Upper lobe of right lung (tissue), 1 donor: ENCODE results near the gene NUMBL. TPM values are rescaled to one million over a fixed set of nuclear protein-coding genes. Genes with fewer than 3 reads are reported as not detected.
"Not testable (repeated sequence)": the region's sequence is repeated elsewhere in the genome, so short reads cannot be mapped to it uniquely, and the experiment has no call there.

Source experiments
- ATAC-seq: fragments of 200-7000 bp; cut with Tn5 transposase; one replicate; pipeline ENCODE4 v1.9.1; 2020; ENCODE audit warnings: mild to moderate bottlenecking, moderate library complexity
- DNase-seq: peaks from one replicate; pipeline ENCODE4 v3.0.0-alpha.2; 2020
- H3K27ac ChIP-seq: fragments of 200-600 bp; one replicate; pipeline ENCODE4 v1.8.0; 2022
- H3K27me3 ChIP-seq: fragments of 200-600 bp; one replicate; pipeline ENCODE4 v1.8.0; 2022; ENCODE audit warnings: mild to moderate bottlenecking
- H3K36me3 ChIP-seq: fragments of 200-600 bp; one replicate; pipeline ENCODE4 v1.8.0; 2022
- H3K4me1 ChIP-seq: fragments of 200-600 bp; one replicate; pipeline ENCODE4 v1.8.0; 2022
- H3K4me3 ChIP-seq: fragments of 200-600 bp; one replicate; pipeline ENCODE4 v1.8.0; 2022; ENCODE audit warnings: mild to moderate bottlenecking
- H3K9me3 ChIP-seq: fragments of 200-600 bp; one replicate; pipeline ENCODE4 v1.8.0; 2022
- CTCF ChIP-seq: fragments of 200-600 bp; IDR thresholded peaks from one replicate; pipeline ENCODE4 v1.8.0; 2022; ENCODE audit warnings: antibody characterized with exemption
- intact Hi-C: fragments of 100-400 bp; cut with DNase I; formaldehyde crosslinking; loops from one replicate; pipeline ENCODE4 v1.11.0; 2022
- total RNA-seq: library from RNA; stranded (reverse); fragmentation: NEBNext Ultra II Directional; extraction: Animal tissue kit (Norgen Biotek cat#: 25700); gene quantifications from one replicate; pipeline ENCODE4 v1.2.1, GENCODE V29; 2021
- donor health status: DM: no; HTN: yes; CAD: no; lungs with severe emphysema.

Gene NUMBL
- total RNA-seq, 1 donor from 2014 or later, result 19.5 TPM

GRCh38 chr19:40733149-40733548, 42.7 kb upstream of the NUMBL start:
- ATAC-seq, result no peak
- DNase-seq, result no peak
- H3K4me1 ChIP-seq, result no peaks in the 10 kb centered on the region
- no peak overlapping the region for H3K4me3 ChIP-seq
- no peak overlapping the region for H3K27ac ChIP-seq
- intact Hi-C loops, result no loop called here
- no peaks in the 10 kb centered on the region for H3K27me3 ChIP-seq
- H3K9me3 ChIP-seq, result no peaks in the 10 kb centered on the region
- peaks cover 98% of the 10 kb centered on the region for H3K36me3 ChIP-seq
- TF ChIP-seq CTCF, result no peak

- H3K9me3 ChIP-seq, H3K4me1 ChIP-seq, intact Hi-C loops, DNase-seq, H3K27me3 ChIP-seq, H3K4me3 ChIP-seq, ATAC-seq, H3K27ac ChIP-seq: not testable (repeated sequence)
- H3K36me3 ChIP-seq, result peaks cover 100% of the 10 kb centered on the region
Observed at GRCh38 chr19:40732304-40732703, 41.9 kb upstream of the NUMBL start.

- H3K27me3 ChIP-seq, H3K27ac ChIP-seq, DNase-seq, ATAC-seq, H3K4me1 ChIP-seq, H3K9me3 ChIP-seq, H3K4me3 ChIP-seq, intact Hi-C loops: not testable (repeated sequence)
- H3K36me3 ChIP-seq, result peaks cover 99% of the 10 kb centered on the region
Observed at GRCh38 chr19:40730065-40730464, 39.6 kb upstream of the NUMBL start.

GRCh38 chr19:40726279-40726678, 35.8 kb upstream of the NUMBL start:
- no peak overlapping the region for H3K4me3 ChIP-seq
- peaks cover 93% of the 10 kb centered on the region for H3K36me3 ChIP-seq
- ATAC-seq (no peak), DNase-seq (no peak)
- no peak for TF ChIP-seq CTCF
- no peak overlapping the region for H3K27ac ChIP-seq
- peaks cover 30% of the 10 kb centered on the region for H3K4me1 ChIP-seq
- H3K9me3 ChIP-seq, result no peaks in the 10 kb centered on the region
- intact Hi-C loops, result no loop called here
- H3K27me3 ChIP-seq, result no peaks in the 10 kb centered on the region

GRCh38 chr19:40724855-40725254, 34.4 kb upstream of the NUMBL start:
- Histone ChIP-seq H3K27ac (no peak overlapping the region), H3K4me1 (peaks cover 40% of the 10 kb centered on the region), H3K9me3 (no peaks in the 10 kb centered on the region), H3K36me3 (peaks cover 79% of the 10 kb centered on the region), H3K4me3 (no peak overlapping the region), H3K27me3 (no peaks in the 10 kb centered on the region)
- DNase-seq (no peak), ATAC-seq (no peak)
- TF ChIP-seq CTCF, result no peak
- intact Hi-C loops, result no loop called here

GRCh38 chr19:40724315-40724714, 33.9 kb upstream of the NUMBL start:
- H3K9me3 ChIP-seq, result no peaks in the 10 kb centered on the region
- H3K4me1 ChIP-seq, result peaks cover 45% of the 10 kb centered on the region
- no peak for TF ChIP-seq CTCF
- no peak overlapping the region for H3K4me3 ChIP-seq
- intact Hi-C loops, result no loop called here
- H3K27ac ChIP-seq, result no peak overlapping the region
- no peaks in the 10 kb centered on the region for H3K27me3 ChIP-seq
- ATAC-seq (no peak), DNase-seq (no peak)
- H3K36me3 ChIP-seq, result peaks cover 74% of the 10 kb centered on the region

GRCh38 chr19:40723661-40724254, 33.3 kb upstream of the NUMBL start:
- peaks cover 45% of the 10 kb centered on the region for H3K4me1 ChIP-seq
- H3K27me3 ChIP-seq, result no peaks in the 10 kb centered on the region

More at GRCh38 chr19:40723661-40724254, 33.3 kb upstream of the NUMBL start:
- peaks cover 68% of the 10 kb centered on the region for H3K36me3 ChIP-seq
- intact Hi-C loops, result no loop called here
- no peaks in the 10 kb centered on the region for H3K9me3 ChIP-seq
- H3K27ac ChIP-seq, result no peak overlapping the region
- ATAC-seq (no peak), DNase-seq (no peak)
- no peak for TF ChIP-seq CTCF
- H3K4me3 ChIP-seq, result no peak overlapping the region
